Activated CD4-positive, alpha-beta T cell treated with anti-CD3 and anti-CD28 coated beads for 36 hours (primary cell): Measurements from ENCODE around the gene RNF169. TPM values are rescaled to one million over a fixed set of nuclear protein-coding genes. Genes with fewer than 3 reads are reported as not detected.

Source experiments
- ATAC-seq: fragments of 200-7000 bp; cut with Tn5 transposase; one replicate; pipeline ENCODE4 v1.10.0; 2021; ENCODE audit warnings: mild to moderate bottlenecking, moderate library complexity
- CTCF ChIA-PET: fragments of 350-600 bp; sonication (Branson Sonifier 250); formaldehyde crosslinking; loops from one replicate; lab custom pipeline; 2021; ENCODE audit warnings: antibody characterized with exemption; lab: Charles Lee
- POLR2A ChIA-PET: fragments of 350-600 bp; sonication (Branson Sonifier 250); formaldehyde crosslinking; loops from one replicate; lab custom pipeline; 2021; ENCODE audit warnings: antibody characterized with exemption, inconsistent platforms; lab: Charles Lee
- DNase-seq: peaks from one replicate; pipeline ENCODE4 v3.0.0-alpha.2; 2020
- H3K27ac Mint-ChIP-seq: one replicate; pipeline ENCODE4 v1.8.0; 2021; ENCODE audit warnings: mixed read lengths
- H3K27me3 Mint-ChIP-seq: one replicate; pipeline ENCODE4 v1.8.0; 2021; ENCODE audit warnings: mixed read lengths
- H3K36me3 Mint-ChIP-seq: one replicate; pipeline ENCODE4 v1.8.0; 2021; ENCODE audit warnings: low read depth, mixed read lengths
- H3K4me1 Mint-ChIP-seq: one replicate; pipeline ENCODE4 v1.8.0; 2021; ENCODE audit warnings: mixed read lengths
- H3K4me3 Mint-ChIP-seq: one replicate; pipeline ENCODE4 v1.8.0; 2021; ENCODE audit warnings: mild to moderate bottlenecking, moderate library complexity, mixed read lengths
- H3K9me3 Mint-ChIP-seq: one replicate; pipeline ENCODE4 v1.8.0; 2021; ENCODE audit warnings: low read depth, mixed read lengths
- intact Hi-C, 2 experiments: fragments of 100-400 bp; cut with DNase I in 1 of 2; cut with micrococcal nuclease in 1 of 2; formaldehyde crosslinking; loops; one replicate each; pipeline versions ENCODE4 v1.14.2 to v1.15.1; 2022 to 2024; cut with DNase I, micrococcal nuclease
- total RNA-seq, 2 experiments: library from RNA; stranded (reverse); gene quantifications; one replicate each; pipeline ENCODE4 v1.2.3, GENCODE V29; 2021

RNF169 gene
- total RNA-seq, 2 experiments from 2014 or later = 15.3 to 16.0 TPM

GRCh38 chr11:74713686-74714085 is 35.0 kb upstream of the RNF169 start:
- no peak for ATAC-seq
- Mint-ChIP-seq H3K27ac (no peak overlapping the region), H3K4me1 (peaks cover 7% of the 10 kb centered on the region), H3K36me3 (no peaks in the 10 kb centered on the region), H3K4me3 (no peak overlapping the region), H3K9me3 (no peaks in the 10 kb centered on the region), H3K27me3 (peaks cover 2% of the 10 kb centered on the region)
- DNase-seq = no peak
- ChIA-PET CTCF (no interaction called here), POLR2A (no interaction called here)
- intact Hi-C loops = no loop called here

DNA sequence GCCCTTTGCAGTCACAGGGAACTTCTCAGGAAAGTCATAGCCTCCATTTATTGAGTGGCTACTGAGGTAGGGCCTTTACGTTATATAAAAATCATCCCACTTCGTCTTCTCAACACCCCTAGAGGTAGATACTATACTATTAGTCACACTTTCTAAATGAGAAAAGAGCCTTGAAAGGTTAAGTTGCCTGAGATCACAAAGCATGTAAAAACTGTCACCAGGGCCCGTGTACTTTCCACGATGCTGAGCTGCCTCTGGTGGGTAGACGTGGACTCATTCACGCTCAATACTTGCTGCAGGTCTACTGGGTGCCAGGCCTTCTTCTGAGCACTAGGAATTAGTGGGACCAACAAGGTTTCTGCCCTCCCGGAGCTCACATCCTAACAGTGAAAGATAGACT is 33.7 kb upstream of the RNF169 start:
- Mint-ChIP-seq H3K27me3 (peaks cover 2% of the 10 kb centered on the region), H3K36me3 (no peaks in the 10 kb centered on the region), H3K9me3 (no peaks in the 10 kb centered on the region), H3K4me3 (no peak overlapping the region), H3K27ac (peak overlapping the region; percentile 56), H3K4me1 (peaks cover 7% of the 10 kb centered on the region)
- ATAC-seq = peak; percentile 95
- intact Hi-C loops = no loop called here
- POLR2A ChIA-PET = no interaction called here
- peak; percentile 63 for DNase-seq
- CTCF ChIA-PET = interaction anchor here (3.2 kb wide), 1 partner anchor 13 kb away, joined by 17 read pairs; no protein-coding TSS in a partner anchor

- Mint-ChIP-seq H3K9me3 (no peaks in the 10 kb centered on the region), H3K27ac (no peak overlapping the region), H3K4me1 (peaks cover 7% of the 10 kb centered on the region), H3K27me3 (peaks cover 2% of the 10 kb centered on the region), H3K36me3 (no peaks in the 10 kb centered on the region), H3K4me3 (no peak overlapping the region)
- DNase-seq = no peak
- ATAC-seq = no peak
- POLR2A ChIA-PET = no interaction called here
- intact Hi-C loops = no loop called here
- CTCF ChIA-PET = interaction anchor here (3.2 kb wide), 1 partner anchor 15 kb away, joined by 17 read pairs; no protein-coding TSS in a partner anchor
These were observed 31.3 kb upstream of the RNF169 start for GRCh38 chr11:74717221-74717969.

- Mint-ChIP-seq H3K27me3 (peaks cover 4% of the 10 kb centered on the region), H3K27ac (no peak overlapping the region), H3K9me3 (no peaks in the 10 kb centered on the region), H3K4me1 (peaks cover 7% of the 10 kb centered on the region), H3K36me3 (no peaks in the 10 kb centered on the region), H3K4me3 (no peak overlapping the region)
- intact Hi-C loops = no loop called here
- CTCF ChIA-PET = interaction anchor here (0.7 to 1.0 kb wide), 2 partner anchors 16 to 863 kb away, joined by 3 to 6 read pairs; no protein-coding TSS in a partner anchor
- no peak for DNase-seq
- no peak for ATAC-seq
- POLR2A ChIA-PET = no interaction called here
These were observed 29.6 kb upstream of the RNF169 start for GRCh38 chr11:74719011-74719410.

DNA sequence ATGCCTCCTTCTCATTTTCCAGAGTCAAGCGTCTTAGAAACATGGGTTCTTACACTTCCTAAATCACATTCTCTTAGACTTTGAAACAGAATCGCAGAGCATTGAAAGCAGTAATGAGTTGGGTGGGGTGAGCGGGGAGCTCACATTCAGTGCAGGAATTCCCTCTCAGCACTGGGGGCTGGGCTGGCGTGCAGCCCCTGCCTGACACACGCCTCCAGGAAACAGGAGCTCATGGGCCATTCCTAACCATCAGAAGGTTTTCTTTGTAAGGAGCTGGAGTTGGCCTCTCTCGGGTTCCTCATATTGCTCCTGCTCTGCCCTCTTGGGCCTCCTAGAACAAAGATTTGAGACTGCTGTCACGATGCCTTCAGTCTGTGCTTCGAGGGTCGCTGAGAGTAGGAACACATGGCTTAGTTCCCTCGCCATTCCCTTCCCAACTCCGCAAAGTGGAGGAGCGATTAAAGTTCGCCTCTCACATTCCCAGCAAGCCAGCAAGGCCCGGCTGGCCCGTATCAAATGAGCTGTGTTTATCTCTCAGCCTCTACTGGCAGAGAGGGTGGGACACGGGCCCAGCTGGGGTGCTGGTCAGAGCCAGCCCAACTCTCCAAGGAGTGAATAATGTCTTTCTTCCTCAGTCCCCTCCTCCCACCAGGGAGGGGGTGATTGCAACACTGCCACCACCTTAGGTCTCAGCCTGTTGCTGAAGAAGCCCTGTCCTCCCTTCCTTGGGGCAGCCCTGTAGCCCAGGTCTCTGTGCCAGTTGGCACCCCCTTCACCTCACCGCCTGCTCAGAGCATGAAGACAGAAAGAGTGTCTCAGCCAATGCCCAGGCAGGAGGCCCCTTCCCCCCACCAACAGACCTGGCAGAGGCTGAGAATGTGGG is 27.8 kb upstream of the RNF169 start:
- intact Hi-C loops = no loop called here
- Mint-ChIP-seq H3K4me1 (no peaks in the 10 kb centered on the region), H3K27me3 (peaks cover 11% of the 10 kb centered on the region), H3K4me3 (no peak overlapping the region), H3K36me3 (no peaks in the 10 kb centered on the region), H3K27ac (no peak overlapping the region), H3K9me3 (no peaks in the 10 kb centered on the region)
- no peak for ATAC-seq
- no peak for DNase-seq
- ChIA-PET CTCF (interaction anchor here (0.8 to 1.8 kb wide), 3 partner anchors 9 to 19 kb away, joined by 3 to 5 read pairs (median 5); no protein-coding TSS in a partner anchor), POLR2A (no interaction called here)

DNA sequence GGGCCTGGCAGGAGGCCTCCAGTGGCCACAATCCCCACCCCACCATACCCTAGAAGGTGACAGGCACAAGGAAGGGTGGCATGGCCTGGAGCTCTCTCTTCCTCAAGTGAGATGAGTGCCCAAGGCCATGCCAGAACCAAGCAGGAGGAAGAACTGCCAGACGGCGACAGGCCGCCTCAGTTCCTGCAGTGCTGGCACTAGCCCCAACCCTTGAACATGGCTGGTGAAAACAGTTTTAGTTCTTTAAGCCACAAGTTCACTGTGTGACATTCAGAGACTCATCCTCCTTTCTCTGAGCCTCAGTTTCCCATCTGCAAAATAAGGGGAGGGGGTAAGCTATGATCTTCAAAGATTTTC is 27.2 kb upstream of the RNF169 start:
- Mint-ChIP-seq H3K27me3 (peaks cover 9% of the 10 kb centered on the region), H3K9me3 (no peaks in the 10 kb centered on the region), H3K4me3 (no peak overlapping the region), H3K27ac (no peak overlapping the region), H3K4me1 (no peaks in the 10 kb centered on the region), H3K36me3 (no peaks in the 10 kb centered on the region)
- ChIA-PET POLR2A (no interaction called here), CTCF (interaction anchor here (0.8 kb wide), 1 partner anchor 9 kb away, joined by 3 read pairs; no protein-coding TSS in a partner anchor)
- ATAC-seq (no peak), DNase-seq (no peak)
- intact Hi-C loops = no loop called here

DNA sequence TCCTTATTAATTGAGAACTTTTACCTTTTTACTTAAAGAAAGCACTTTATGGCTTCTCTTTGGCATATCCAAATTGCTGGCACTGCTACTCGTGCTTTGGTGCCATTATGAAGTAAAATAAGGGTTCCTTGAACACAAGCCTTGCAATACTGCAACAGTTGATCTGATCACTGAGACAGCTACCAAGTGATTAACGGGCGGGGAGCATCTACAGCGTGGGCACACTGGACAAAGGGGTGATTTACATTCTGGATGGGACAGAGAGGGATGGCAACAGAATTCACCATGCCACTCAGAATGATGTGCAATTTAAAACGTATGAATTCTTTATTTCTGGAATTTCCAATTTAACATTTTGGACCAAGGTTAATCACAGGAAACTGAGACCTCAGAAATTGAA is 25.1 kb upstream of the RNF169 start:
- Mint-ChIP-seq H3K9me3 (no peaks in the 10 kb centered on the region), H3K4me1 (no peaks in the 10 kb centered on the region), H3K36me3 (no peaks in the 10 kb centered on the region), H3K4me3 (no peak overlapping the region), H3K27me3 (peaks cover 11% of the 10 kb centered on the region), H3K27ac (no peak overlapping the region)
- CTCF ChIA-PET = interaction anchor here (8.0 kb wide), 1 partner anchor 20 kb away, joined by 152 read pairs; no protein-coding TSS in a partner anchor
- ATAC-seq (no peak), DNase-seq (no peak)
- intact Hi-C loops = no loop called here
- POLR2A ChIA-PET = interaction anchor here (0.6 kb wide), 1 partner anchor 239 kb away, joined by 3 read pairs; no protein-coding TSS in a partner anchor

- ChIA-PET POLR2A (no interaction called here), CTCF (interaction anchor here (0.7 to 8.0 kb wide), 17 partner anchors 9 to 598 kb away, joined by 3 to 152 read pairs (median 4); no protein-coding TSS in a partner anchor)
- no peak overlapping the region for H3K4me3 Mint-ChIP-seq
- peaks cover 29% of the 10 kb centered on the region for H3K27me3 Mint-ChIP-seq
- no peaks in the 10 kb centered on the region for H3K9me3 Mint-ChIP-seq
- H3K27ac Mint-ChIP-seq = no peak overlapping the region
- intact Hi-C loops = loop anchor here (1.0 to 2.0 kb wide), 2 partner anchors 23 to 273 kb away; no protein-coding TSS in a partner anchor
- peaks cover under 1% of the 10 kb centered on the region for H3K4me1 Mint-ChIP-seq
- no peak for DNase-seq
- H3K36me3 Mint-ChIP-seq = no peaks in the 10 kb centered on the region
- ATAC-seq = no peak
These were observed 22.9 kb upstream of the RNF169 start for GRCh38 chr11:74725701-74726100.

DNA sequence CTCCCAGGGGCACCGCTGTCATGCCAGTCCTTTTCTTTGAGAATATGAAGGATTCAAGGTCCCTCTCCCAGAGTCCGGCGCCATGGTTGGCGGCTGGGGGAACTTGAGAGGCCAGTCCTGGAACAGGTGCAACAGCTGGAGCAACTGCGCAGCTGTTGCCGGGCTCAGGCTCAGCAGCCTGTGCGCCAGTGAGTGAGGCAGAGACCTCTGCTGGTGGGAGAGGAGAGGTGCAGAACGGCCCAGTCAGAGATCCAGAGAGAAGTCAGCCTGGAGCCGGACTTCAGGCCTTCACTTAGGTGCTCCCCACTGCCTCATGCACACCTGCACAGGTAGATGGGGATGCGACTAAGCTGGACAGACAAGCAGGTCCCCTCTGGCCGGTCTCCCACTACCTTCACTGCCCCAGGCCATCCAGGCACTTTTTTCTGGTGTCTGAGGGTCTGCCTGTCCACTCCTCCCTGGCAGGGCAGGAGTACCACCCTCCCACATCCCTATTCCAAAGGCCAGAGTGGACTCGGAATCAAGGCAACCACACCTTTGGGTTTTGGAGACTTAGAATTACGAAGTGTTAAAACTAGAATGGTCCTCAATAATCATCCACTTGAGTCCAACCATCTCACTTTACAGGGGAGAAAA is 22.0 kb upstream of the RNF169 start:
- peak; percentile 96 for ATAC-seq
- no peaks in the 10 kb centered on the region for H3K36me3 Mint-ChIP-seq
- intact Hi-C loops = loop anchor here (1.0 to 2.0 kb wide), 2 partner anchors 24 to 274 kb away; no protein-coding TSS in a partner anchor
- no peak overlapping the region for H3K27ac Mint-ChIP-seq
- peak; percentile 78 for DNase-seq
- H3K4me1 Mint-ChIP-seq = peaks cover 5% of the 10 kb centered on the region
- H3K27me3 Mint-ChIP-seq = peaks cover 34% of the 10 kb centered on the region
- ChIA-PET CTCF (interaction anchor here (0.6 to 8.0 kb wide), 20 partner anchors 8 to 797 kb away, joined by 3 to 152 read pairs (median 4); no protein-coding TSS in a partner anchor), POLR2A (interaction anchor here (1.0 kb wide), 1 partner anchor 24 kb away, joined by 3 read pairs; no protein-coding TSS in a partner anchor)
- no peak overlapping the region for H3K4me3 Mint-ChIP-seq
- no peaks in the 10 kb centered on the region for H3K9me3 Mint-ChIP-seq

- no peak overlapping the region for H3K4me3 Mint-ChIP-seq
- H3K4me1 Mint-ChIP-seq = peaks cover 9% of the 10 kb centered on the region
- CTCF ChIA-PET = interaction anchor here (0.6 to 8.0 kb wide), 2 partner anchors 25 to 1098 kb away, joined by 3 to 152 read pairs; no protein-coding TSS in a partner anchor
- H3K9me3 Mint-ChIP-seq = no peaks in the 10 kb centered on the region
- H3K36me3 Mint-ChIP-seq = no peaks in the 10 kb centered on the region
- ATAC-seq (no peak), DNase-seq (no peak)
- POLR2A ChIA-PET = no interaction called here
- intact Hi-C loops = no loop called here
- H3K27me3 Mint-ChIP-seq = peaks cover 52% of the 10 kb centered on the region
- no peak overlapping the region for H3K27ac Mint-ChIP-seq
These were observed 19.3 kb upstream of the RNF169 start for GRCh38 chr11:74729397-74729796.
